ENCODE measurements around the gene DCBLD1. TPM values are rescaled to one million over a fixed set of nuclear protein-coding genes. Genes with fewer than 3 reads are reported as not detected.

The DCBLD1 gene
- total RNA-seq, 1 donor from 2014 or later = 14.2 TPM

DNA sequence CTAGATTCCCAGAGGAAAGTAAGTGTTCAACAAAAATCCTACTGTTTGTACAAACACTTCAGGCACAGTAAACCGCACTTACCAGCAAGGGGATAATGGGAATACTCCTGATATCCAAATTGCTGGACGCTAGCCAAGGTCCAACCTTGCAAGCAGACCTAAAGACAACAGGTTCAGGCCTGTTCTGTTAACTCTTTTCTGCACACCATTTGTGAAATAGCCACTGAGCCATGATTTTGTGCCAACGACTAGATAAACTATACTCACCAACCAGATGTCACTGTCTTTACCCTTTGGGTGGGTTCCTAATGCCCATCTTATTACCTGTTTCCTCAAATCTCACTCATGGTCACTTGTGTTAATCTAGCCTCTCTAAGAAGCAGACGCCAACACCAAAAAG, 76.3 kb downstream of the DCBLD1 start:
- Histone ChIP-seq H3K36me3 (no peaks in the 10 kb centered on the region), H3K4me3 (no peak overlapping the region), H3K9me3 (no peaks in the 10 kb centered on the region), H3K27me3 (no peaks in the 10 kb centered on the region), H3K4me1 (no peaks in the 10 kb centered on the region), H3K27ac (no peak overlapping the region)
- TF ChIP-seq, protein P1, sequence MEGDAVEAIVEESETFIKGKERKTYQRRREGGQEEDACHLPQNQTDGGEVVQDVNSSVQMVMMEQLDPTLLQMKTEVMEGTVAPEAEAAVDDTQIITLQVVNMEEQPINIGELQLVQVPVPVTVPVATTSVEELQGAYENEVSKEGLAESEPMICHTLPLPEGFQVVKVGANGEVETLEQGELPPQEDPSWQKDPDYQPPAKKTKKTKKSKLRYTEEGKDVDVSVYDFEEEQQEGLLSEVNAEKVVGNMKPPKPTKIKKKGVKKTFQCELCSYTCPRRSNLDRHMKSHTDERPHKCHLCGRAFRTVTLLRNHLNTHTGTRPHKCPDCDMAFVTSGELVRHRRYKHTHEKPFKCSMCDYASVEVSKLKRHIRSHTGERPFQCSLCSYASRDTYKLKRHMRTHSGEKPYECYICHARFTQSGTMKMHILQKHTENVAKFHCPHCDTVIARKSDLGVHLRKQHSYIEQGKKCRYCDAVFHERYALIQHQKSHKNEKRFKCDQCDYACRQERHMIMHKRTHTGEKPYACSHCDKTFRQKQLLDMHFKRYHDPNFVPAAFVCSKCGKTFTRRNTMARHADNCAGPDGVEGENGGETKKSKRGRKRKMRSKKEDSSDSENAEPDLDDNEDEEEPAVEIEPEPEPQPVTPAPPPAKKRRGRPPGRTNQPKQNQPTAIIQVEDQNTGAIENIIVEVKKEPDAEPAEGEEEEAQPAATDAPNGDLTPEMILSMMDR (IDR thresholded peaks at IDR 0.05) = no peak
- TF ChIP-seq POLR2A (IDR thresholded peaks at IDR 0.05) = no peak
- no peak for TF ChIP-seq POLR2AphosphoS5 (IDR thresholded peaks at IDR 0.05; ENCODE audit: insufficient read depth in 1 of 2, low read depth in 1 of 2)
- intact Hi-C loops (cut with DNase I) = no loop called here
- no peak for DNase-seq (ENCODE audit: extremely low spot score in 2 of 2)

DNA sequence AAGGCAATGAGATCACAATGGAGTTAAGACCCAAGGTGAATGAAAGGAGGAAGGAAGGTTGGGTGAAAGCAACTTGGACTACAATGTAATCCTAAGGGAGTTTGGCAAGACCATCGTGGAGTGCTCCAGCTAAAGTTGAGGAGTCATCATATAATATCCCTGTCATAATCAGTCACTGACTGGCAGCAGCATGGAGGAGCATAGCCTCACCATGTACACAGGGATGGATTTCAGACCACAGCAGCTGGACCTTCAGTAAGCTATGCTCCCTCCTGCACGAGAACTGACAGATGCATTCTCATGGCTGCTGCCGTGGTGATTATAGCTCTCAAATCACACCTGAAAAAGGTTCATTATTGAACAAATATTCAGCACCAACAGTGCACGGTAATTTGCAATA, 76.8 kb downstream of the DCBLD1 start:
- Histone ChIP-seq H3K4me1 (no peaks in the 10 kb centered on the region), H3K27ac (no peak overlapping the region), H3K36me3 (no peaks in the 10 kb centered on the region), H3K27me3 (no peaks in the 10 kb centered on the region), H3K9me3 (no peaks in the 10 kb centered on the region), H3K4me3 (no peak overlapping the region)
- intact Hi-C loops (cut with DNase I) = no loop called here
- DNase-seq (ENCODE audit: extremely low spot score in 2 of 2) = no peak
- TF ChIP-seq POLR2A (IDR thresholded peaks at IDR 0.05) (no peak), POLR2AphosphoS5 (IDR thresholded peaks at IDR 0.05; ENCODE audit: insufficient read depth in 1 of 2, low read depth in 1 of 2) (no peak)
- TF ChIP-seq, protein P1 (IDR thresholded peaks at IDR 0.05) = no peak

DNA sequence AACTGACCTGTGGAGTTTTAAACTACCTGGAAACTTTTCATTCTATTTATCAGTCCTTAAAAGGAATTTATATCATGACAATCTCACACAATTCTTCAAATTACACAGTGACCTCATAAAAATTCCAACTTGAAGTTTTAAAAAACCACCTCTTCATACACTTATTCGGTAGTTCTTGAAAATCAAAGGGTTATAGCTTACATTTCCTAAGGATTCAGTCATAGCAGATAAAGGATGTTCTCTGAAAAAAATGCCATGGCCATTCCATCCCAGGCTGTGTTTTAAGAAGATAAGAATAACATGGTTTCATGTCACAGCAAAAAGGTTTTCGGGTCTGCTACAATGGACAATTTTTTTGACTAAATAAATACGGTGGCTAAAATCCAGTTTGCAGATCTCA, 78.7 kb downstream of the DCBLD1 start:
- no peak for TF ChIP-seq POLR2AphosphoS5 (IDR thresholded peaks at IDR 0.05; ENCODE audit: insufficient read depth in 1 of 2, low read depth in 1 of 2)
- TF ChIP-seq, protein P1 (IDR thresholded peaks at IDR 0.05) = no peak
- TF ChIP-seq POLR2A (IDR thresholded peaks at IDR 0.05) = no peak
- no peak overlapping the region for H3K27ac ChIP-seq
- intact Hi-C loops (cut with DNase I) = no loop called here

DNA sequence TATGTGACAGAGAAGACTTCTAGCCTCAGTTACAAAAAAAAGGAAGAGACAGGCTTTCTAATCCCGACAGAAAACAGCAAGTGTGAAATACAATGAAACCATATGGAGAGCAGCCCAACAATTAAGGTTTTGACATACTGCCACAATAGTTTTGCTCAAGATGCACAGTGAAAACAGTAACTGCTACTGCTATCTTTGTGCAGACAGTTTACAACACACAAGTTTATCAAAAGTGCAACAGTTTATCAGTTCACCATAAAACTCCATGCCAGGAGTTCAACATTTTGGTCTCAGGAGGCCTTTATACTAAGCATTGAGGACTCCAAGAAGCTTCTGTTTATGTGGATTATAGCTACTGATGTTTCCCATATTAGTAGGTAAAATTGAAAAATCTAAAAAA, 82.2 kb downstream of the DCBLD1 start:
- TF ChIP-seq, protein P1 (IDR thresholded peaks at IDR 0.05) = no peak
- TF ChIP-seq POLR2AphosphoS5 (IDR thresholded peaks at IDR 0.05; ENCODE audit: insufficient read depth in 1 of 2, low read depth in 1 of 2) = no peak
- TF ChIP-seq POLR2A (IDR thresholded peaks at IDR 0.05) = no peak
- peaks cover 0 to 24% of the 10 kb centered on the region in 2 donors for H3K36me3 ChIP-seq
- intact Hi-C loops (cut with DNase I) = no loop called here

More for the DNA sequence above, 78.7 kb downstream of the DCBLD1 start:
- no peaks in the 10 kb centered on the region for H3K4me1 ChIP-seq
- no peak overlapping the region for H3K4me3 ChIP-seq
- H3K9me3 ChIP-seq = no peaks in the 10 kb centered on the region
- no peaks in the 10 kb centered on the region for H3K27me3 ChIP-seq
- H3K36me3 ChIP-seq = no peaks in the 10 kb centered on the region
- no peak for DNase-seq (ENCODE audit: extremely low spot score in 2 of 2)

DNA sequence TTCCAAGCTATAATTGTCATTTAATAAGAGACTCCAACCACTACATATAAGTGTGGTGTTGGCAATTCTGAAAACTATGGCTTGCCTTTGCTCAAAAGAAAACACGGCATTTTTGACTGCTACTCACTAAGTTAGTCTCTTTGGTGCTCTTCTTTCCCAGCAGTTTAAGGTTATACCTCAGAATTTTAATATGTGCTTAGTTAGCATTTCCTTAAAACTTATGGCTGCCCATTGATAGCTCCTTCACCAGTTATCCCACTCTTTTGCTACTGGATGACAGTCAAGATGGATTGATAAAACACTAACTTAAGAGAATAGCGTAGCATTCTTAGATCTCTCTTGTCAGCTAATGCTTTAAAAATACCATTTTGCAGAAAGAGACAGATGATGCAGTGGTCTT, 85.8 kb downstream of the DCBLD1 start:
- Histone ChIP-seq H3K4me1 (no peaks in the 10 kb centered on the region), H3K4me3 (no peak overlapping the region), H3K36me3 (peaks cover 0 to 34% of the 10 kb centered on the region in 2 donors), H3K27ac (no peak overlapping the region), H3K27me3 (no peaks in the 10 kb centered on the region), H3K9me3 (no peaks in the 10 kb centered on the region)
- no peak for DNase-seq (ENCODE audit: extremely low spot score in 2 of 2)
- TF ChIP-seq, protein P1 (IDR thresholded peaks at IDR 0.05) = no peak
- TF ChIP-seq POLR2A (IDR thresholded peaks at IDR 0.05) (no peak), POLR2AphosphoS5 (IDR thresholded peaks at IDR 0.05; ENCODE audit: insufficient read depth in 1 of 2, low read depth in 1 of 2) (no peak)
- intact Hi-C loops (cut with DNase I) = no loop called here

More for the DNA sequence above, 82.2 kb downstream of the DCBLD1 start:
- no peak for DNase-seq (ENCODE audit: extremely low spot score in 2 of 2)
- no peaks in the 10 kb centered on the region for H3K4me1 ChIP-seq
- H3K4me3 ChIP-seq = no peak overlapping the region
- no peak overlapping the region for H3K27ac ChIP-seq
- H3K9me3 ChIP-seq = no peaks in the 10 kb centered on the region
- H3K27me3 ChIP-seq = no peaks in the 10 kb centered on the region
